ENCODE measurements around the gene SLC37A1. TPM values are rescaled to one million over a fixed set of nuclear protein-coding genes. Genes with fewer than 3 reads are reported as not detected.

Gene SLC37A1
- total RNA-seq, 1 experiment from 2014 or later: 4.9 TPM

DNA sequence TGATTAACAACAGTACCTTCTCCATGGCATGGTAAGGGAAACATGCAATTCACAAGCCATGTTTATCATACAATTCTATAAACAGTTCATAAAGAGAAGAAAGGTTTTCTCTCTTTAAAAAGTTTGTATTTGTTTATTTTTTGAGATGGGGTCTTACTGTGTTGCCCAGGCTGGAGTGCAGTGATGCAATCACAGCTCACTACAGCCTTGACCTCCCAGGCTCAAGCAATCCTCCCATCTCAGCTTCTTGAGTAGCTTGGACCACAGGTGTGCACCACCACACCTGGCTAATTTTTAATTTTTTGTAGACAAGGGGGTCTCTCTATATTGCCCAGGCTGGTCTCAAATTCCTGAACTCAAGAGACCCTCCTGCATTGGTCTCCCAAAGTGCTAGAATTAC, 28.0 kb downstream of the SLC37A1 start:
- POLR2A ChIA-PET: no interaction called here
- Mint-ChIP-seq H3K9me3 (ENCODE audit: unreplicated experiment) (no peaks in the 10 kb centered on the region), H3K27me3 (ENCODE audit: insufficient read depth, unreplicated experiment) (no peaks in the 10 kb centered on the region), H3K4me3 (ENCODE audit: unreplicated experiment) (no peak overlapping the region), H3K36me3 (ENCODE audit: insufficient read depth, unreplicated experiment) (peaks cover 11% of the 10 kb centered on the region), H3K27ac (ENCODE audit: low read depth, unreplicated experiment) (no peak overlapping the region), H3K4me1 (ENCODE audit: insufficient read depth, unreplicated experiment) (no peaks in the 10 kb centered on the region)
- CTCF ChIA-PET: no interaction called here
- DNase-seq (ENCODE audit: unreplicated experiment): no peak
- intact Hi-C loops (cut with micrococcal nuclease): no loop called here
- TF ChIP-seq, protein P1, sequence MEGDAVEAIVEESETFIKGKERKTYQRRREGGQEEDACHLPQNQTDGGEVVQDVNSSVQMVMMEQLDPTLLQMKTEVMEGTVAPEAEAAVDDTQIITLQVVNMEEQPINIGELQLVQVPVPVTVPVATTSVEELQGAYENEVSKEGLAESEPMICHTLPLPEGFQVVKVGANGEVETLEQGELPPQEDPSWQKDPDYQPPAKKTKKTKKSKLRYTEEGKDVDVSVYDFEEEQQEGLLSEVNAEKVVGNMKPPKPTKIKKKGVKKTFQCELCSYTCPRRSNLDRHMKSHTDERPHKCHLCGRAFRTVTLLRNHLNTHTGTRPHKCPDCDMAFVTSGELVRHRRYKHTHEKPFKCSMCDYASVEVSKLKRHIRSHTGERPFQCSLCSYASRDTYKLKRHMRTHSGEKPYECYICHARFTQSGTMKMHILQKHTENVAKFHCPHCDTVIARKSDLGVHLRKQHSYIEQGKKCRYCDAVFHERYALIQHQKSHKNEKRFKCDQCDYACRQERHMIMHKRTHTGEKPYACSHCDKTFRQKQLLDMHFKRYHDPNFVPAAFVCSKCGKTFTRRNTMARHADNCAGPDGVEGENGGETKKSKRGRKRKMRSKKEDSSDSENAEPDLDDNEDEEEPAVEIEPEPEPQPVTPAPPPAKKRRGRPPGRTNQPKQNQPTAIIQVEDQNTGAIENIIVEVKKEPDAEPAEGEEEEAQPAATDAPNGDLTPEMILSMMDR (IDR thresholded peaks at IDR 0.05; ENCODE audit: unreplicated experiment): no peak
- no TSS peak for BruUV-seq (replicated peaks)

DNA sequence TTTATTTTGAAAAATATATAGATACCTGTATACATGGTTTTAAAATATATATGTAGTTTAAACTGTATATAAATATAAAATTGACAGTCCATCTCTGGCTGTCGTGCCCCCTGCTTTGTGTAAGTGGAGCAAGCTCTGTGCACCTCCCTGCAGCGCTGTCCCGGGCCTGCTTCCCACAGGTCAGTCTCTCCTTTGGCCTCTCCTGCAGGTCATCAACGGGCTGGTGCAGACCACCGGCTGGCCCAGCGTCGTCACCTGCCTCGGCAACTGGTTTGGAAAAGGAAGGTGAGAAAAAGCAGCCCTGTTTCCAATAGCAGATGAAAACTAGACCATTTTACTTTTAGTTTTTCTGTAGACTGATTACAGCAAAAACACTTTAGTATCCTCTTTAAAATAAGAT, 28.5 kb downstream of the SLC37A1 start:
- CTCF ChIA-PET: no interaction called here
- TF ChIP-seq, protein P1 (IDR thresholded peaks at IDR 0.05; ENCODE audit: unreplicated experiment): no peak
- Mint-ChIP-seq H3K27me3 (ENCODE audit: insufficient read depth, unreplicated experiment) (no peaks in the 10 kb centered on the region), H3K27ac (ENCODE audit: low read depth, unreplicated experiment) (no peak overlapping the region), H3K4me3 (ENCODE audit: unreplicated experiment) (no peak overlapping the region), H3K36me3 (ENCODE audit: insufficient read depth, unreplicated experiment) (peaks cover 6% of the 10 kb centered on the region), H3K4me1 (ENCODE audit: insufficient read depth, unreplicated experiment) (no peaks in the 10 kb centered on the region), H3K9me3 (ENCODE audit: unreplicated experiment) (no peaks in the 10 kb centered on the region)
- POLR2A ChIA-PET: no interaction called here
- intact Hi-C loops (cut with micrococcal nuclease): no loop called here
- DNase-seq (ENCODE audit: unreplicated experiment): no peak
- no TSS peak for BruUV-seq (replicated peaks)

DNA sequence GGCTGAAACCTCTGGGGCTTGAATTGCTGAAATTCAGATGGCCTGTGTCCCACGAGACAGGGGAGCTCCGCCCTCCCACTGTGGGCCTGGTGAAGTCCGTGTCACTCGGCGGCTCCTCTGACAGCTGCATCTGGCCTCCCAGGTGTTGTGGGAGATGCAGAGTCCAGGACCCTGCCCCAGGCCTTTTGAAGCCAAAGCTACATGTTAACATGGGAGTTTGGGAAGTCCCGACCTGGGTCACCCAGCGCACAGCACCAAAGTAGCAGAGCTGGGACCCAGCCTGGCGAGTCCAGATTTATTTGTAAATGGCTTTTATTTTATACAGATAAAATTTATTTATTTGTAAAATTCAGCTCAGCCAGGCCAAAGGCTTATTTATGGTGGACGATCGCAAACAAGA, 28.9 kb downstream of the SLC37A1 start:
- DNase-seq (ENCODE audit: unreplicated experiment): no peak
- TF ChIP-seq, protein P1 (IDR thresholded peaks at IDR 0.05; ENCODE audit: unreplicated experiment): no peak
- ChIA-PET CTCF (interaction anchor here (0.5 to 1.3 kb wide), 2 partner anchors 233 to 397 kb away, joined by 3 to 4 read pairs; no protein-coding TSS in a partner anchor), POLR2A (no interaction called here)
- no TSS peak for BruUV-seq (replicated peaks)
- Mint-ChIP-seq H3K27ac (ENCODE audit: low read depth, unreplicated experiment) (no peak overlapping the region), H3K36me3 (ENCODE audit: insufficient read depth, unreplicated experiment) (peaks cover 10% of the 10 kb centered on the region), H3K27me3 (ENCODE audit: insufficient read depth, unreplicated experiment) (no peaks in the 10 kb centered on the region), H3K4me3 (ENCODE audit: unreplicated experiment) (no peak overlapping the region), H3K9me3 (ENCODE audit: unreplicated experiment) (no peaks in the 10 kb centered on the region), H3K4me1 (ENCODE audit: insufficient read depth, unreplicated experiment) (no peaks in the 10 kb centered on the region)
- intact Hi-C loops (cut with micrococcal nuclease): no loop called here

DNA sequence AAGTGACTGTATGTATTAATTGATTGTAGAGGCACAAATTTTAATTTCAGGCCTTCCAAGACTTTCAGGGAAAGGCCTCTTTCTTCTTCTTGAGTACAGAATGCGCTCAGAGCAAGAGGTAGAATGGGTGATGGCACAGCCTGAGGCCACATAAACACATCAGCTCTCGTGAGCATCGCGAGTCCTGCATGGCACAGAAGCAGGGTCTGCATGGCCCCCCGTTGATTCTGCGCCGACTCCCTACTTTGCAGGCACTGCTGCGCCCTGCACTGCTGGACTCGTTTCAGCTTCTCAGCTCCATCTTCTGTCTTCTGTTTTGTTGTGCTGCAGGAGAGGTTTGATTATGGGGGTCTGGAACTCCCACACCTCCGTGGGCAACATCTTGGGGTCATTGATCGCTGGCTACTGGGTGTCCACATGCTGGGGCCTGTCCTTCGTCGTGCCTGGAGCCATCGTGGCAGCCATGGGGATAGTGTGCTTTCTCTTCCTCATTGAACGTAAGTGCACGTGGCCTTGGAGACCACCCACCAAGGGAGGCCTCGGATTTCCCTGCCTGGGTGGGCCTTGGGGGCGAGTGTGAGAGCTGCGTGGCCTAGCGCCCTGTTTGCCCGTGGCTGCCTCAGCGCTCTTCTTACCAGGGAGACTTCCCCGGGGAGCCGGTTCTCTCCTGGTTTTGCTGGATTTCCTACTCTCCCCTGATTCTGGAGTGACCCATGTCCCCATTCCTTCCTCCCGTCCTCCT, 29.6 kb downstream of the SLC37A1 start:
- Mint-ChIP-seq H3K27me3 (ENCODE audit: insufficient read depth, unreplicated experiment) (no peaks in the 10 kb centered on the region), H3K27ac (ENCODE audit: low read depth, unreplicated experiment) (no peak overlapping the region), H3K4me3 (ENCODE audit: unreplicated experiment) (no peak overlapping the region), H3K36me3 (ENCODE audit: insufficient read depth, unreplicated experiment) (peaks cover 15% of the 10 kb centered on the region), H3K4me1 (ENCODE audit: insufficient read depth, unreplicated experiment) (no peaks in the 10 kb centered on the region), H3K9me3 (ENCODE audit: unreplicated experiment) (no peaks in the 10 kb centered on the region)
- TF ChIP-seq, protein P1 (IDR thresholded peaks at IDR 0.05; ENCODE audit: unreplicated experiment): no peak
- ChIA-PET POLR2A (no interaction called here), CTCF (interaction anchor here (0.5 to 1.3 kb wide), 2 partner anchors 233 to 397 kb away, joined by 3 to 4 read pairs; no protein-coding TSS in a partner anchor)
- no peak for DNase-seq (ENCODE audit: unreplicated experiment)
- no TSS peak for BruUV-seq (replicated peaks)
- intact Hi-C loops (cut with micrococcal nuclease): no loop called here

All from MCF 10A (cell line).